C4-2B (cell line): Measurements from ENCODE around the gene MYBPH.

Experiments used
- H3K27ac ChIP-seq: fragments of 450-650 bp; 2 replicates; pipeline ENCODE4 v1.5.1; 2017
- ZFX ChIP-seq: fragments of 450-650 bp; IDR thresholded peaks from 2 replicates; pipeline ENCODE4 v1.6.1; 2017
- TF ChIP-seq, protein P1 (sequence below): fragments of 450-650 bp; conservative IDR thresholded peaks from 2 replicates; pipeline ENCODE4 v1.5.1; 2017; ENCODE audit warnings: mild to moderate bottlenecking

The MYBPH gene

DNA sequence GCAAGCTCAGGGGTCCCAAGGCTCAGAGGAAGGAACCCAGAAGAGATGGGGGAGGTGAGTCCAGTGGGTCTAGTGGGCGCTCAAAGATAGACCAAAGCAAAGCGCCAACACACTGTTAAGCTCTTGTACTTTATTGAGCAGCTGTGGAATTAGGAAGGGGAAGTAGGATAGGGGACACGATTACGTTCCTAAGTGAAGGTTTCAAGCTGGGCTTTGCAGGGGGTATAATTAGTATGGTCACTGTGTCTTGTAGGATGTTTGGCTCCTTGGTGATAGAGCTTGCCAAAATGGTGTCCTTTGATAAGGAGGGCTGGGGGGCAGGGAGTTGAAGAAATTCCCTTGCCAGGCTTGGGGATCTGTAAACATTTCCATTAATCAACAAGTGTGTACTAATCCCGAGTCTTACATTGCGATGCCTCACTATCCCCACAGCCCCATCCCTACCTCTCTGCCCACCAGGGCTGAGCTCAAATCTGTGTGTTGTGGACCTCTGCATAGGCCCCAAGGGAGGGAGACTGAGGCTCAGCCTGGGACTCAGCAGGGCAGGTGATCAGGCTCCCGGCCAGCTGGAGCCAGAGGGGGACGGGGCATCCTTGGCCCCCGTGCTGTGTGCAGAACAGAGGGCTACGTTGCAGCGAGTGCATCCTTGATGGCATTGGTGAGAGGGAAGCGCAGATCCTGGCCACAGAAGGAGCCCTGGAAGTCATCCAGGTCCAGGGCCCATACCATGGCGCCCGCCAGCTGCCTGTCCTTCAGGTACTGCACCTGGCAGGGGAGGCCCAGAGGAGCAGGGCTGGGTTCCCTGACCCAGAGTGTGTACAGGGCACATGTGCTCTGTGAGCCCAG, 3.4 kb upstream of the MYBPH start:
- no peak overlapping the region for H3K27ac ChIP-seq
- TF ChIP-seq, protein P1, sequence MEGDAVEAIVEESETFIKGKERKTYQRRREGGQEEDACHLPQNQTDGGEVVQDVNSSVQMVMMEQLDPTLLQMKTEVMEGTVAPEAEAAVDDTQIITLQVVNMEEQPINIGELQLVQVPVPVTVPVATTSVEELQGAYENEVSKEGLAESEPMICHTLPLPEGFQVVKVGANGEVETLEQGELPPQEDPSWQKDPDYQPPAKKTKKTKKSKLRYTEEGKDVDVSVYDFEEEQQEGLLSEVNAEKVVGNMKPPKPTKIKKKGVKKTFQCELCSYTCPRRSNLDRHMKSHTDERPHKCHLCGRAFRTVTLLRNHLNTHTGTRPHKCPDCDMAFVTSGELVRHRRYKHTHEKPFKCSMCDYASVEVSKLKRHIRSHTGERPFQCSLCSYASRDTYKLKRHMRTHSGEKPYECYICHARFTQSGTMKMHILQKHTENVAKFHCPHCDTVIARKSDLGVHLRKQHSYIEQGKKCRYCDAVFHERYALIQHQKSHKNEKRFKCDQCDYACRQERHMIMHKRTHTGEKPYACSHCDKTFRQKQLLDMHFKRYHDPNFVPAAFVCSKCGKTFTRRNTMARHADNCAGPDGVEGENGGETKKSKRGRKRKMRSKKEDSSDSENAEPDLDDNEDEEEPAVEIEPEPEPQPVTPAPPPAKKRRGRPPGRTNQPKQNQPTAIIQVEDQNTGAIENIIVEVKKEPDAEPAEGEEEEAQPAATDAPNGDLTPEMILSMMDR: no peak
- no peak for TF ChIP-seq ZFX

DNA sequence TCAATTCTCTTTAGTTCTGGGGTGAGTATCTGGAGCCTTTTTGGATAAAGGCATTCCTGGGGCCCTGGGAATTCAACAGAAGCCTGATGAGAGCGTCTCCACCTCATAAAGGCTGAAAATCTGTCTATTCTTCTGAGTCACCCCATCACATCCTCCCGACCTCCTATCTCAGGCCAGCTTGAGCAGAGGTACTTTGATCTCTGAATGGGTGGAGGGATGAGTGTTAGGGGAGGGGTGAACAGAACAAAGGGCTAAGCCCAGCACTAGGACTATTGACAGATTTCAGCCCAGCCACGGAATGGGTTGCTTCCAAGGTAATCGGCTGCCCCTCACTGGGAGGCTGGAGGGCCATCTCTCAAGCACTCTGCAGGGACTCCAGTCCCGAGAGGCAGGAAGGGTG, 2.5 kb upstream of the MYBPH start:
- no peak overlapping the region for H3K27ac ChIP-seq
- TF ChIP-seq, protein P1: no peak
- no peak for TF ChIP-seq ZFX

DNA sequence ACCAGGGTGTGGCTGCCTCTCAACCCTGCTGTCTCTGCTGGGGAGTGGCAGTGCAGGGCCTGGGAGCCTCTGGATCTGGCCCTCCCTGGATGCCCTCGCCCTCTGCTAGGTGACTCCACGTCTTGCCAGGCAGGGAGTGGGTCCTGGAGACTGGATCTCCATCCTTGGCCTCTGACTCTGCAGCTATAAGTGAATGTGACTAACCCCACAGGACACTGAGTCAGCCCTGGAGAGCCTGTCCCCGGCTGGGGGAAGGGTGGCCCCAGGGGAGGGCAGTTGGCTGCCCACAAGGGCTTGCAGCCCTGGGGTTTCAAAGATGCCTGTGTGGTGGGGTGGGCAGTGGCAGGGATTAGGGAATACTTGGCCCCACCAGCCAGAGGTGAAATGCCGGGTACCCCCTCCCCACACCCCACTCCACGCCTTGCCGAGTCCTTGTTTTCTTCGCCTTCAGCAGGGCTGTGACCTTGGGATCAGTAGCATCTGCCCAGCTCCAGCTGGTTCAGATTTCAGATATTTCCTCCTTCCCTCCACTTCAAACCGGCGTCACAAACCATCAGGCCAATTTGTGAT, 1.9 kb upstream of the MYBPH start:
- H3K27ac ChIP-seq: no peak overlapping the region
- no peak for TF ChIP-seq ZFX
- TF ChIP-seq, protein P1: no peak

DNA sequence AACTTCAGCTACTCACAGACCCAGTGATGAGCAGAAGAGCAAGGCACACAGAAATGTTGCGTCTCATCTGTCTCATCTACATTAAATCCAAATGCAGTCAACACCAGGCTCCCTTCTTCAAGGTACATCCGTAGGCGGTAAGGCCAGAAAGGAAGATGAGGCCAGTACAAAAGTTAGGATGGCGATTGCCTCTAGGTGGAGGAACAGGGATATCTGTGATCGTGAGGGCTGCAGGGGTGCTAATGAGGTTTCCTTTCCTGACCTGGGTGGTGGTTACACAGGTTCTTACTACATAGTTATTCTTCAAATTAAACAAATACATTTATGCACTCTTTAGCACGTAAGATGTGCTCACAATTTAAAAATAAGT, 1.4 kb upstream of the MYBPH start:
- no peak overlapping the region for H3K27ac ChIP-seq
- TF ChIP-seq, protein P1: no peak
- no peak for TF ChIP-seq ZFX

DNA sequence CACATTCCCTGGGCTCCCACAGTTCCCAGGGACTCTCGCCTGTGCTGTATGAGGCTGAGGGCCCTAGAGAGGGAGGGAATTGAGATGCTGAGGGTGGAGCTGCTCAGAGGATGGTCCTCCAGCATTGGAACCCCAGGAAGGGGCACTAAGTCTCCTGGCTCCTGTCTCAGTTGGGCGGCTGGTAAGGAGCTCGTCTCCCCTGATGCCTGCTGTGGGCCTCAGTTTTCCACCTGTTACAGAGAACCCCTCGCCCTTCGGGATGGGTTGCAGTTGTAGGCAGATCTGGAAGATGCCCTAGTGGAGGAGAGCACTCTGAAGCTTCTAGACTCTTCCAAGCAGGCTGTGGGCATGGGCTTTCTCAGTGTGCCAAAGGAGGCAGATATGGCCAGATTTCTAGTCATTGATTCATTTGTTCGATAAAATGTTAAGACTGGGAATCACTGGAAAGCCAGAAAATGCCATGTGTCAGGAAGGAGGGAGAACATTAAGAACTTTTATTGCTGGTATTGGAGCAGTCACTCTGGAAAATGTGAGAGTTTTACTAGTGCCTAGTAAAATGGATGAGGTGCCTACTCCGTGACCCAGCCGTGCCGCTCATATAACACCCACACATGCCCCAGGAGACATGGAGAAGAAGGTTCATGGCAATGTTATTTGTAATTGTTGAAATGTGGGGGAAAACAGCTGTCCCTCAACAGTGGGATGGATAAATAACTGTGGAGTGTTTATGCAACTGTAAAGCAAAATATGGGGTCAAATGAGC, 828 bp upstream of the MYBPH start:
- no peak overlapping the region for H3K27ac ChIP-seq
- TF ChIP-seq, protein P1: no peak
- no peak for TF ChIP-seq ZFX

DNA sequence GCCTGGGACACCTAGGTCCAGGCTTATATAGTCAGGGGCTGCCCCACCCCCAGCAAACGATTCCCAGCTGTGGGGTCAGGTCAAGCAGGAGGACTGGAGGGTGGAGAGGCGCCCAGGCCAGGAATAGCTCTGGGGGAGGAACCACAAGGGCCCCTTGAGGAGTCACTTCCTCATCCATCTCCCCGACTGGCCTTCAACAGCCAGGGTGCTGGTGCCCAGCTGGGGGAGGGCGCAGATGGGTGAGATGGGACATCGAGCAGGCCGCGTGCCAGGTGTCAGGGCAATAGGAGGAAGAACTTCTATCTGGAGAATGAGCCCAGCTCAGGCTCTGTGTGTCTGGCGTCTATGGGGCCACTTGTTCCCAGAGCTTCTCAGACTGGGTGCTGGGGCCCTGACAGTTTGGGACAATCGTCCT, 208 bp upstream of the MYBPH start:
- TF ChIP-seq ZFX: no peak
- TF ChIP-seq, protein P1: no peak
- H3K27ac ChIP-seq: no peak overlapping the region

DNA sequence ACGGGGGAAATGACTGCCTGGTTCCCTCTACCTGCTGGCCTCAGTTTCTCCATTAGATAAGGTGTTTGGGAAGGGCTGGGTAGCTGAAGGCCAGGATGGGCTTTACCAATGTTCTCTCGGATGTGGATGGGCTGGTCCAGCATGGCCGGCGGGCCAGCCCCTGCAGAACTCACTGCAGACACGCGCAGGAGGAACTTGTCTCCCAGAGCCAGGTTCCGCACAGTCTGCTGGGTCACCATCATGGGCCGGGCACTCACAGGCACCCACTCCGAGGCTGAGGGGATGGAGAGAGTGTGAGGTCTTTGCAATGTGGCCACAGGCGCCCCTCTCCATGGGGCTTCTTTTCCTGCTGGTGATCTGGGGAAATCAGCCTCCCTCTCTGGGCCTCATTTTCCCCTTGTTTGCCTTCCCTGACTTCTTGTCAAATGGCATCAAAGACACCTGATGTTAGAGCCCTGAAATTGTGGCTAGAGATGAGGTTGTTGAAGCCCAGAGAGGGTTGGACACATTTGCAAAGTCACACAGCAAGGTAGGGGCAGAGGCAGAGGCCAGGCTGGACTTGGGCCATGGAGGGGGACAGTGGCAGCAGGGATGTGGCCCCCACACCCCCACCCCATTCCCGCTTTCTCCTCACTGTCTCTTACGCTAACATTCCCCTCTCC, 1.2 kb downstream of the MYBPH start:
- TF ChIP-seq, protein P1: no peak
- no peak for TF ChIP-seq ZFX

More for the DNA sequence above, 1.2 kb downstream of the MYBPH start:
- no peak overlapping the region for H3K27ac ChIP-seq
